Head of caudate nucleus (tissue), 42 donors: Measurements from ENCODE around the gene PLIN4.

ENCODE experiments used
- DNase-seq, 42 donors: peaks; one replicate each; pipeline versions ENCODE4 v3.0.0 to v3.0.0-alpha.2; 2020 to 2021; ENCODE audit warnings: mixed read lengths in 7 of 42
- intact Hi-C: fragments of 100-400 bp; cut with DNase I; formaldehyde crosslinking; loops from one replicate; pipeline ENCODE4 v1.15.0; 2022

Gene PLIN4

GRCh38 chr19:4511300-4512054, 6.8 kb downstream of the PLIN4 start:
- no peak for DNase-seq
- intact Hi-C loops = no loop called here

GRCh38 chr19:4510435-4511255, 7.6 kb downstream of the PLIN4 start:
- DNase-seq = no peak
- intact Hi-C loops = no loop called here

GRCh38 chr19:4508698-4509097, 9.6 kb downstream of the PLIN4 start:
- intact Hi-C loops = no loop called here
- DNase-seq = no peak

GRCh38 chr19:4507804-4508203, 10.5 kb downstream of the PLIN4 start:
- intact Hi-C loops = no loop called here

GRCh38 chr19:4507150-4507452, 11.2 kb downstream of the PLIN4 start:
- DNase-seq = no peak
- intact Hi-C loops = no loop called here

More at GRCh38 chr19:4507804-4508203, 10.5 kb downstream of the PLIN4 start:
- DNase-seq = no peak

GRCh38 chr19:4506449-4507149, 11.7 kb downstream of the PLIN4 start:
- intact Hi-C loops = no loop called here
- no peak for DNase-seq

GRCh38 chr19:4505570-4506448, 12.5 kb downstream of the PLIN4 start:
- intact Hi-C loops = no loop called here
- DNase-seq = no peak

- intact Hi-C loops = no loop called here
- DNase-seq = no peak
Observed at GRCh38 chr19:4504891-4505569, 13.3 kb downstream of the PLIN4 start.

GRCh38 chr19:4504297-4504701, 14.0 kb downstream of the PLIN4 start:
- intact Hi-C loops = no loop called here

GRCh38 chr19:4503825-4504170, 14.5 kb downstream of the PLIN4 start:
- DNase-seq = no peak
- intact Hi-C loops = no loop called here

More at GRCh38 chr19:4504297-4504701, 14.0 kb downstream of the PLIN4 start:
- peak in 35 of 42 donors; percentile 9 to 72 (median 43) for DNase-seq

- DNase-seq = no peak
- intact Hi-C loops = no loop called here
Observed at GRCh38 chr19:4503132-4503824, 15.0 kb downstream of the PLIN4 start.

- intact Hi-C loops = no loop called here
- no peak for DNase-seq
Observed at GRCh38 chr19:4502282-4503131, 15.8 kb downstream of the PLIN4 start.

GRCh38 chr19:4501691-4502090, 16.6 kb downstream of the PLIN4 start:
- intact Hi-C loops = no loop called here
- no peak for DNase-seq

GRCh38 chr19:4500841-4501591, 17.3 kb downstream of the PLIN4 start:
- DNase-seq = no peak
- intact Hi-C loops = no loop called here

GRCh38 chr19:4499855-4500254, 18.4 kb downstream of the PLIN4 start:
- DNase-seq = no peak
- intact Hi-C loops = no loop called here

GRCh38 chr19:4499318-4499717, 19.0 kb downstream of the PLIN4 start:
- intact Hi-C loops = no loop called here
- DNase-seq = no peak
